Left ventricle myocardium inferior (tissue), 1 donor: ENCODE data around the gene POLR2A. TPM values are rescaled to one million over a fixed set of nuclear protein-coding genes. Genes with fewer than 3 reads are reported as not detected.
A peak's percentile ranks its signal among the peaks of the same experiment; 100 is the strongest.

Experiments used
- DNase-seq: peaks from one replicate; pipeline ENCODE4 v3.0.0-alpha.2; 2020
- H3K27ac ChIP-seq: fragments of 200-600 bp; replicated peaks from 2 replicates; pipeline ENCODE4 v1.8.0; 2021
- H3K27me3 ChIP-seq: fragments of 200-600 bp; 2 replicates; pipeline ENCODE4 v1.8.0; 2021; ENCODE audit warnings: low read depth
- H3K36me3 ChIP-seq: fragments of 200-600 bp; 2 replicates; pipeline ENCODE4 v1.8.0; 2021
- H3K4me1 ChIP-seq: fragments of 200-600 bp; 2 replicates; pipeline ENCODE4 v1.8.0; 2021
- H3K4me3 ChIP-seq: fragments of 200-600 bp; 2 replicates; pipeline ENCODE4 v1.8.0; 2021; ENCODE audit warnings: mild to moderate bottlenecking, moderate library complexity
- H3K9me3 ChIP-seq: fragments of 200-600 bp; replicated peaks from 2 replicates; pipeline ENCODE4 v1.8.0; 2021
- intact Hi-C: fragments of 100-400 bp; cut with micrococcal nuclease; formaldehyde crosslinking; loops from one replicate; pipeline ENCODE4 v1.11.0; 2022
- total RNA-seq: library from RNA; stranded (reverse); fragmentation: NEBNext Ultra II Directional; extraction: Animal tissue kit (Norgen Biotek cat#: 25700); gene quantifications from one replicate; pipeline ENCODE4 v1.2.1, GENCODE V29; 2021
- TF ChIP-seq, protein P1 (sequence below): fragments of 200-600 bp; IDR thresholded peaks from 2 replicates; pipeline ENCODE4 v1.8.0; 2021; ENCODE audit warnings: antibody characterized with exemption, mild to moderate bottlenecking, borderline replicate concordance
- donor health status: DM: no; HTN: yes; CAD: no; lungs with severe emphysema.

POLR2A gene
- total RNA-seq, 1 donor from 2014 or later: 38.7 TPM

DNA sequence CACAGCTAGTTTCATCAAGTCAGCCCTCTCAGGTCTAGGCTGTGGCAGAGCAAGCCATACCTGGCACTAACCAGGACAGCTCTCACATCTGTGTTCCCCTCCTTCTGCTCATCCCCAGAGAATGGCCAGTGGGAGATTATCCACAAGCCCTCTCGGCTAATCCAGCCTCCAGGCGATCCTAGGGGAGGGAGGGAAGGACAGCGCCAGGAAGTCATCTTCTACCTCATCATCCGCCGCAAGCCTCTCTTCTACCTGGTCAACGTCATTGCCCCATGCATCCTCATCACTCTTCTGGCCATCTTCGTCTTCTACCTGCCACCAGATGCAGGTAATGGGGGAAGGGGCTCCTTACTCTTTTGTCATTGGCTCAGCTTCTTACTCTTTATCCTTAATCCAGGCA, 35.7 kb upstream of the POLR2A start:
- TF ChIP-seq, protein P1, sequence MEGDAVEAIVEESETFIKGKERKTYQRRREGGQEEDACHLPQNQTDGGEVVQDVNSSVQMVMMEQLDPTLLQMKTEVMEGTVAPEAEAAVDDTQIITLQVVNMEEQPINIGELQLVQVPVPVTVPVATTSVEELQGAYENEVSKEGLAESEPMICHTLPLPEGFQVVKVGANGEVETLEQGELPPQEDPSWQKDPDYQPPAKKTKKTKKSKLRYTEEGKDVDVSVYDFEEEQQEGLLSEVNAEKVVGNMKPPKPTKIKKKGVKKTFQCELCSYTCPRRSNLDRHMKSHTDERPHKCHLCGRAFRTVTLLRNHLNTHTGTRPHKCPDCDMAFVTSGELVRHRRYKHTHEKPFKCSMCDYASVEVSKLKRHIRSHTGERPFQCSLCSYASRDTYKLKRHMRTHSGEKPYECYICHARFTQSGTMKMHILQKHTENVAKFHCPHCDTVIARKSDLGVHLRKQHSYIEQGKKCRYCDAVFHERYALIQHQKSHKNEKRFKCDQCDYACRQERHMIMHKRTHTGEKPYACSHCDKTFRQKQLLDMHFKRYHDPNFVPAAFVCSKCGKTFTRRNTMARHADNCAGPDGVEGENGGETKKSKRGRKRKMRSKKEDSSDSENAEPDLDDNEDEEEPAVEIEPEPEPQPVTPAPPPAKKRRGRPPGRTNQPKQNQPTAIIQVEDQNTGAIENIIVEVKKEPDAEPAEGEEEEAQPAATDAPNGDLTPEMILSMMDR: no peak
- no peaks in the 10 kb centered on the region for H3K9me3 ChIP-seq
- H3K4me1 ChIP-seq: peaks cover 24% of the 10 kb centered on the region
- H3K4me3 ChIP-seq: no peak overlapping the region
- no peaks in the 10 kb centered on the region for H3K36me3 ChIP-seq
- intact Hi-C loops: no loop called here
- no peak for DNase-seq
- peaks cover 35% of the 10 kb centered on the region for H3K27me3 ChIP-seq
- no peak overlapping the region for H3K27ac ChIP-seq

DNA sequence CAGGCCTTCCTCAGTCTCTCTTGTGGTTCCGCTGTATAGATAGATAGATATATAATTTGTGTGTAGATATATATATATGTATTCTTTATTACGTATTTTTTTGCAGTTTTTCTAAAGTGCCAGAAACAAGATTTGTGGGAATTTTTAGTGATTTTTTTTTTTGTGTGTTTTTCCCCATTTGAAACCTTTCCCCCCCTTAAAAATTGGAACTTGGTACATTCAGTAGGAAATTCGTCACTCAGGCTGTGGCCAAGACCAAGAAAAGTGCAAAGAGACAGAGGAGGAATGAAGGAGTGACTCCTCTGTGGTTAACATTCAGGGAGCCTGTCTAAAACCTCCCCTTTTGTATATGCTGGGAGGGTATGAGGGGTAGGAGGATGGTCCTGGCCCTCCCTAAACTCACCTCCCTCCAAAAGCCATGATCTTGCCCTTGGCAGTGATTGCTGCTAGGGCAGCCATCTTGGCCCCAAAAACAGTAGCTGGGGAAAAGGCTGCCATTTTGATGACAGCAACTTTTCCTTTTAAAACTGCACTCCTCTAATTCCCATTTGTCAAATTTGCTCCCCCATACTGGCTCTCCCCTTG, 24.1 kb upstream of the POLR2A start:
- DNase-seq: no peak
- H3K36me3 ChIP-seq: peaks cover 29% of the 10 kb centered on the region

DNA sequence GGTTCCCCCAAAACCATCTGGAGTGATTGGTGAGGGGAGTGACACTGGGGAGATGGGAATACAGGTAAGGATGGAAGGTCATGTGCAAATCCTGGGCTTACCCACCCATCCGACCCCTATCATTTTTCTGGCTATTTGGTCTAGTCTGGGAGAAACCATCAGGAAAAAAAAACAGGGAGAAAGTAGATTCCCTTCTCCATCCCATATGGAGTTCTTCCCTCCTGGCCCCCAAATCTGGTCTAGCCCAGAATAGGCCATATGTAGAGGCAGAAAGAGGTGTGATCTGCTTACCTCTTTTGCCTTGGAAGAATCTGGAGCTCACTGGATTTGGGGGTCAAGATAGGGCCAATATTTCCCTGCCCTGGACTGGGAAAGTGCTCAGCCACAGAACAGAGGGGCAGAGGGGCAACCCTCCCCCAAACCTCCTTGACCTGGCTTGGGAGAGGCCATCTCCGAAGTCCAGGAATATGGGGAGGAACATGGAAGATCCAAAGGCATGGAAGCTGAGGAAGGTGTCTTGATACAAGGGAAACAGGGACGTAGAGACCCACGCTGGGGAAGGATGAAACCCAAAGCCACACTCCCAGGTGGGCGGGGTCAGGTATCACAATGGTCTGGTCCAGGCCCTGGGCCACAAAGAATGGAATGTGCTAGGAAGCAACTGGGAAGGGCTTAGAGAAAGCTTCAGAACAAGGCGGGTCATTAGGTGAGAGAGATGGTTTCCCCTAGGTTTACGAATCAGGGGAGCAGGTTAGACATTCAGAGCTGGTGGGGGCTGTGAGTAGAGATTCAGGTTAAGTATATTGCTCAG, 23.1 kb upstream of the POLR2A start:
- peaks cover 17% of the 10 kb centered on the region for H3K4me1 ChIP-seq
- DNase-seq: no peak
- intact Hi-C loops: no loop called here
- H3K9me3 ChIP-seq: no peaks in the 10 kb centered on the region
- peaks cover 39% of the 10 kb centered on the region for H3K36me3 ChIP-seq
- TF ChIP-seq, protein P1: no peak
- no peaks in the 10 kb centered on the region for H3K27me3 ChIP-seq
- H3K4me3 ChIP-seq: no peak overlapping the region
- H3K27ac ChIP-seq: no peak overlapping the region

More for the DNA sequence above, 24.1 kb upstream of the POLR2A start:
- Histone ChIP-seq H3K4me1 (peaks cover 19% of the 10 kb centered on the region), H3K27ac (peak overlapping the region; percentile 27), H3K27me3 (no peaks in the 10 kb centered on the region), H3K9me3 (no peaks in the 10 kb centered on the region), H3K4me3 (no peak overlapping the region)
- TF ChIP-seq, protein P1: no peak
- intact Hi-C loops: no loop called here

GRCh38 chr17:7462474-7463371, 21.4 kb upstream of the POLR2A start:
- intact Hi-C loops: no loop called here
- no peaks in the 10 kb centered on the region for H3K27me3 ChIP-seq
- TF ChIP-seq, protein P1: no peak
- no peak for DNase-seq
- no peak overlapping the region for H3K4me3 ChIP-seq
- peaks cover 43% of the 10 kb centered on the region for H3K36me3 ChIP-seq
- H3K4me1 ChIP-seq: peaks cover 25% of the 10 kb centered on the region
- no peaks in the 10 kb centered on the region for H3K9me3 ChIP-seq
- H3K27ac ChIP-seq: no peak overlapping the region

GRCh38 chr17:7463372-7463846, 20.8 kb upstream of the POLR2A start:
- H3K36me3 ChIP-seq: peaks cover 43% of the 10 kb centered on the region
- TF ChIP-seq, protein P1: no peak
- intact Hi-C loops: no loop called here
- peaks cover 32% of the 10 kb centered on the region for H3K4me1 ChIP-seq
- no peaks in the 10 kb centered on the region for H3K9me3 ChIP-seq
- no peak overlapping the region for H3K27ac ChIP-seq
- H3K4me3 ChIP-seq: no peak overlapping the region
- H3K27me3 ChIP-seq: no peaks in the 10 kb centered on the region
- DNase-seq: no peak
